ENCODE measurements around the gene ACTL9. TPM values are rescaled to one million over a fixed set of nuclear protein-coding genes. Genes with fewer than 3 reads are reported as not detected.

Gene ACTL9
- total RNA-seq, 2 experiments from 2014 or later = not detected

- Mint-ChIP-seq H3K36me3 (no peaks in the 10 kb centered on the region), H3K27me3 (no peaks in the 10 kb centered on the region), H3K9me3 (peaks cover 7% of the 10 kb centered on the region), H3K27ac (no peak overlapping the region), H3K4me3 (no peak overlapping the region), H3K4me1 (peaks cover 39% of the 10 kb centered on the region)
- DNase-seq = no peak
These were observed 31.7 kb downstream of the ACTL9 start for GRCh38 chr19:8666814-8667405.

GRCh38 chr19:8665468-8666213 is 33.0 kb downstream of the ACTL9 start:
- no peak overlapping the region for H3K27ac Mint-ChIP-seq
- peaks cover 7% of the 10 kb centered on the region for H3K9me3 Mint-ChIP-seq
- no peak for DNase-seq
- no peaks in the 10 kb centered on the region for H3K36me3 Mint-ChIP-seq
- H3K27me3 Mint-ChIP-seq = no peaks in the 10 kb centered on the region
- no peak overlapping the region for H3K4me3 Mint-ChIP-seq
- peaks cover 32% of the 10 kb centered on the region for H3K4me1 Mint-ChIP-seq

DNA sequence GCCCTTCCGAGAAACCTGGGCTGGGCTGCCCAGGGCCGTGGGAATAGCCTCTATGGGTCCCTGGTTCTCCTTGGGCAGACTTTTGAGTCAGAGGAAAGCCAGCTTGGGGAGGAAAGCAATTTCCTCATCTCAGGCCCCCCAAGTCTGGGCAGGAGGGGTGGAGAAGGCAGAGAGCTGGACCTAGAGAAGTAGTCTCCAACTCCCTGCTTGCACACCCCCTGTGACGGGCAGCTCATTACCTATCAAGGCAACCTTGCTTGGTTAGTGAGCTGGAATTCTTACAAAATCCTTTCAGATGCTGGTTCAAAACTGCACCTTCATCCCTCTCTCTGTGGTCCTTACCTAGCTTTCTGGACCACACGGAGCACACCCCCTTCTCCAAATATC is 33.9 kb downstream of the ACTL9 start:
- no peak overlapping the region for H3K27ac Mint-ChIP-seq
- no peak overlapping the region for H3K4me3 Mint-ChIP-seq
- DNase-seq = no peak
- H3K36me3 Mint-ChIP-seq = no peaks in the 10 kb centered on the region
- H3K4me1 Mint-ChIP-seq = peaks cover 32% of the 10 kb centered on the region
- H3K27me3 Mint-ChIP-seq = no peaks in the 10 kb centered on the region
- H3K9me3 Mint-ChIP-seq = peaks cover 7% of the 10 kb centered on the region

DNA sequence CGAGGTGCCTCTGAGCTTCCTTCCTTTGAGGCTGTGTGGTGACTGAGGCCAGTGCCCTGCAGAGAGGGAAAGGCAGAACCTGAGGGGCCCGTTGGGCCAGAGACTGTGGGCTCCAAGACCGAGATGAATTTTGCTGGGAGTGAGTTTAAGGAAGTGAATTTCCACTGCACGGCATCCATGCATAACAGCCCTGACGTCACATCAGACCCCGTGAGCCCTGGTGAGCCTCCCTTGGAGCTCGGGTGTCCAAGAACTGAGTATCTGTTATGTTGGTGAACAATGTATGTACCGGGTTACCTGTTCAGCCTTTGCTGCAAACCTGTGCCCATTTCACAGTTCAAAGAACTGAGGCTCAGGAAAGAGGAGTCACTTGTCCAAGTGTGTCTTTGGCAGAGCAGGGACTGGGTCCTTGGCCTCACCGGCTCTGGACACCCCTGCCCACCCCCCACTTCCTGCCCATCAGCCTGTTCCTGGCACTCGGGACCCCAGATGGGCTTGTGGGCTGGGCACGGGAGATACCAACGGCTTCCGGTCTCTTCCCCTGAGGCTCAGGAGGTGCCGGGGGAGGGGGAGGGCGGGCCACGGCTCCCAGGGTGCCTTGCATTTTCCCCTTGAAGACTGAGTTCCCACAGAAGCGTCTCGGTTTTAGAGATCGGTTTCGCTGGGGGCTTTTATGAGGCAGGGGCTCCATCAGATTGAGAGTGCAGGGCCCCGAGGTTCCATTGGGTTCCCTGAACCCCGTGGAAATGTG is 34.5 kb downstream of the ACTL9 start:
- H3K9me3 Mint-ChIP-seq = peaks cover 7% of the 10 kb centered on the region
- no peaks in the 10 kb centered on the region for H3K36me3 Mint-ChIP-seq
- peaks cover 32% of the 10 kb centered on the region for H3K4me1 Mint-ChIP-seq
- no peaks in the 10 kb centered on the region for H3K27me3 Mint-ChIP-seq
- peak overlapping the region; percentile 19 for H3K27ac Mint-ChIP-seq
- DNase-seq = peak; percentile 27
- H3K4me3 Mint-ChIP-seq = peak overlapping the region; percentile 22

DNA sequence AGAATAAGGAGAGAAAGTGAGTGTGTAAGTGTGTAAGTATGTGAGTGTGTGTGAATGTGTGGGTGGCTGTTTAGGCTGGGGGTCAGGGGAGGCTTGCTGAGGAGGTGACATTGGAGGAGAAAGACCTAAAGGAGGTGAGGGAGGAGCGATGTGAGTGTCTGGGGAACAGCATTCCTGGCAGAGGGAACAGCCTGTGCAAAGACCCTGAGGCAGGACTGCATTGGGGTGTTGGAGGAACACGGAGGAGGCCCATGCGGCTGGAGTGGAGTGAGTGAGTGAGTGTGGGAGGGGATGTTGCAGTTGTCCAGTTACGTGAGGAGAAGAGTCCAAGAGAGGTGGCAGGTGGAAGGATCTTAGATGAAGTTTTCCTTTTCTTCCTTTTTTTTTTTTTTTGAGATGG is 36.3 kb downstream of the ACTL9 start:
- Mint-ChIP-seq H3K4me1 (peaks cover 27% of the 10 kb centered on the region), H3K27ac (no peak overlapping the region), H3K27me3 (no peaks in the 10 kb centered on the region), H3K9me3 (peaks cover 2% of the 10 kb centered on the region), H3K4me3 (no peak overlapping the region), H3K36me3 (no peaks in the 10 kb centered on the region)
- DNase-seq = no peak

- Mint-ChIP-seq H3K27me3 (peaks cover 8% of the 10 kb centered on the region), H3K4me1 (peaks cover 16% of the 10 kb centered on the region), H3K27ac (no peak overlapping the region), H3K36me3 (no peaks in the 10 kb centered on the region), H3K4me3 (no peak overlapping the region), H3K9me3 (no peaks in the 10 kb centered on the region)
- DNase-seq = no peak
These were observed 38.7 kb downstream of the ACTL9 start for GRCh38 chr19:8659905-8660304.

- Mint-ChIP-seq H3K4me3 (no peak overlapping the region), H3K9me3 (no peaks in the 10 kb centered on the region), H3K27me3 (peaks cover 8% of the 10 kb centered on the region), H3K4me1 (peaks cover 9% of the 10 kb centered on the region), H3K36me3 (no peaks in the 10 kb centered on the region), H3K27ac (no peak overlapping the region)
- no peak for DNase-seq
These were observed 40.7 kb downstream of the ACTL9 start for GRCh38 chr19:8657869-8658268.

DNA sequence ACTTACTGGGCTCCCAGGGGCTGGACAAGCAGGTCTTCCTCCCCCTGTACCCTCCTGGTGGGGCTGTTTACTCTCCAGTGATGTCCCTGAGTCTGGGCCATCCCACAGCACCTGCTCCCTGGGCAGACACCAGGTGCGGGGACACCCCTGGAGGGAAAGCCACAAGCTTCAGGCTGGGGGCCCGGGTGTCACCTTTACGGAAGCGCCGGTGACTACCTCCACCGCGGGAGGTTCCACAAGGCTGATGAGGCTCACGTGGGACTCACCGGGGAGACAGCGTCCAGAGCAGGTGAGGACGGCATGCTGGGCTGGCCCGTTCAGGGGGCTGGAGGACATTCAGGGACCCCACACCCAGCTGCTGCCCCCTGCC is 43.3 kb downstream of the ACTL9 start:
- Mint-ChIP-seq H3K36me3 (no peaks in the 10 kb centered on the region), H3K9me3 (no peaks in the 10 kb centered on the region), H3K4me3 (no peak overlapping the region), H3K27me3 (peaks cover 8% of the 10 kb centered on the region), H3K4me1 (peaks cover 9% of the 10 kb centered on the region), H3K27ac (no peak overlapping the region)
- DNase-seq = peak; percentile 39

DNA sequence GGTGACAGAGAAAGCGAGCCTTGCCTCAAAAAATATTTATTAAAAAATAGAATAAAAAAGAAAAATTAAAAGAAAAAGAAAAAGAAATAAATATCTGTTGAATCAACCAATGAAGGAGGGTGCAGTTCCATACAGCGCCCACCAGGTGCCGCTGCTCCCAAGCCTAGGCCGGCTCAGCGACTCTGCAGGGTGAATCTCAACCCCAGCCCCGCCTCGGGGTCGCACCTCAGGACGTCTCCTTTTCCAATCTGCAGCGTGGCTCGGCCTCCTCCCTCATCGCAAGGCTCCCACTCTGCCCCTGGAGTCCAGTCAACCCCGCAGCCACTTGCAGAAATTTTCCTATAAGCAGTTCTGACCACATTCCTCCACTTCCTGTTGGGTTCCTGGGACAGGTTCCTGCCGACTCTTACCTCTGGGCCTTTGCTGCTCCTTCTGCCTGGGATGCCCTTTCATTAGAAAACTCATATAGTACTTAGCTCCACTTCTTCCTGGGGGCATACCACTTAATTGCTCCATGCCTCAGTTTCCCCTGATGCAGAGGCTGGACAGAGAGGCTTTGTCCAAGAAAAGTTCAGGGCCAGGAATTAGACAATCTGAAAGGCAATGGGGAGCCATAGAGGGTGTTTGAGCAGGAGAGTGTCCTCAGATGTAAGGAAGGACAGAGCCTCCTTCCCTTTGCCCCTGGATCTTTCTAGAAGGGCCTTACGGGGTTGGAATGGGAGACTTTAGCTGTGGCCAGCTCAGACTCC is 43.8 kb downstream of the ACTL9 start:
- no peaks in the 10 kb centered on the region for H3K36me3 Mint-ChIP-seq
- peak overlapping the region; percentile 43 for H3K4me3 Mint-ChIP-seq

GRCh38 chr19:8648240-8648639 is 50.4 kb downstream of the ACTL9 start:
- no peak for DNase-seq
- no peak overlapping the region for H3K27ac Mint-ChIP-seq
- H3K4me1 Mint-ChIP-seq = no peaks in the 10 kb centered on the region
- no peaks in the 10 kb centered on the region for H3K36me3 Mint-ChIP-seq
- no peaks in the 10 kb centered on the region for H3K9me3 Mint-ChIP-seq
- H3K27me3 Mint-ChIP-seq = peaks cover 11% of the 10 kb centered on the region
- H3K4me3 Mint-ChIP-seq = no peak overlapping the region

More for the DNA sequence above, 43.8 kb downstream of the ACTL9 start:
- H3K27ac Mint-ChIP-seq = no peak overlapping the region
- H3K4me1 Mint-ChIP-seq = peaks cover 9% of the 10 kb centered on the region
- no peaks in the 10 kb centered on the region for H3K9me3 Mint-ChIP-seq
- peaks cover 8% of the 10 kb centered on the region for H3K27me3 Mint-ChIP-seq
- peak; percentile 70 for DNase-seq

Other genes with a start within 250 kb of the ACTL9 start
- under 1 TPM; 0.33 to 0.68 TPM for gene PRAM1, start 196.2 kb downstream of the ACTL9 start, total RNA-seq
- 10 to 100 TPM; 21.2 to 23.4 TPM for gene ZNF414, start 184.6 kb downstream of the ACTL9 start, total RNA-seq
- gene MYO1F, start 121.4 kb downstream of the ACTL9 start, total RNA-seq = 1 to 10 TPM; 4.5 to 4.8 TPM
- gene ADAMTS10, start 88.1 kb downstream of the ACTL9 start, total RNA-seq = 1 to 10 TPM; 3.7 to 4.1 TPM
- not detected for gene NFILZ, start 68.2 kb downstream of the ACTL9 start, total RNA-seq
- gene OR2Z1, start 22.8 kb upstream of the ACTL9 start, total RNA-seq = not detected
- 10 to 100 TPM; 25.4 to 26.7 TPM for gene ZNF558, start 133.5 kb upstream of the ACTL9 start, total RNA-seq
- not detected for gene MBD3L1, start 133.6 kb upstream of the ACTL9 start, total RNA-seq

Data from activated naive CD8-positive, alpha-beta T cell treated with anti-CD3 and anti-CD28 coated beads for 36 hours (primary cell).